ENCODE results near the gene AMFR.

AMFR gene

GRCh38 chr16:56425439-56425832, at the start of gene AMFR:
Gene AMFR, minus strand, starts transcription at chr16:56425545. Its CDS starts 218 bp downstream, at chr16:56425327.
- peak; percentile 41 to 70 for DNase-seq

- DNase-seq, result no peak
Observed at GRCh38 chr16:56470666-56471065, 45.3 kb upstream of the AMFR start.

GRCh38 chr16:56470232-56470631, 44.9 kb upstream of the AMFR start:
- no peak for DNase-seq

- no peak for DNase-seq
Observed at GRCh38 chr16:56469748-56470147, 44.4 kb upstream of the AMFR start.

DNA sequence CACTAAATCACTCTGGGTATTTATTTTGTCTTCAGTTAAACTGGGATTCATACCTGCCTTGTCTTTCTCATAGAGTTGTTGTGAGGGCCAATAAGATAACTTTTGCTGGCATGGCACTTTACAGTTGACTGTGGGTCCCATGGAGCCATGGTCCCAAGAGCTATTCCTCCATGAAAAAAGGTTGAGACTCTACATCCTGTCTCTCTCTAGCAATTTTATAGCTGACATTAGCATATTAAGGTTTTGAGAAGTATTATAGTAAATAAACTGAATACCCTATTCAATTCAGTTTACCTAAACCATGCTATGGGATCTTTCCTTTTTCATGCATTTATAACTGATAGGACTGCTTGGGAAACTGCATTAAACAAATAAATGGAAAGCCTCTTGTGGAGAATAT, 43.5 kb upstream of the AMFR start:
- DNase-seq, result no peak

- no peak for DNase-seq
Observed at GRCh38 chr16:56466344-56466743, 41.0 kb upstream of the AMFR start.

DNA sequence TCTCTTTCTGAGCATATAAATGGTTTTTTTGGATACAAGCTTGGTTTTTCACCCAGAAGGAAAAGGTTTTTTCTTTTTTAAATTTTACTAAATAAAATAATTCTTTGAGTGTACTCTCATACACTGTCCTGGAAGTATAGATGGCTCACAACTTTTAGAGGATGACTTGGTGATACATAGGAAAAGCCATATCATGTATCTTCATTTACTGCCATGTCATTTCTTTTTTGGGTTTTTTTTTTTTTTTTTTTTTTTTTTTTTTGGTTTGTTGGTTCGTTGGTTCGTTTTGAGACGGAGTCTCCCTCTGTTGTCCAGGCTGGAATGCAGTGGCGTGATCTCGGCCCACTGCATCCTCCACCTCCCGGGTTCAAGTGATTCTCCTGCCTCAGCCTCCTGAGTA, 37.8 kb upstream of the AMFR start:
- no peak for DNase-seq

- no peak for DNase-seq
Observed at GRCh38 chr16:56462064-56462796, 36.9 kb upstream of the AMFR start.

- DNase-seq, result peak in 1 of 2 donors; percentile 66
Observed at GRCh38 chr16:56460101-56460500, 34.8 kb upstream of the AMFR start.

DNA sequence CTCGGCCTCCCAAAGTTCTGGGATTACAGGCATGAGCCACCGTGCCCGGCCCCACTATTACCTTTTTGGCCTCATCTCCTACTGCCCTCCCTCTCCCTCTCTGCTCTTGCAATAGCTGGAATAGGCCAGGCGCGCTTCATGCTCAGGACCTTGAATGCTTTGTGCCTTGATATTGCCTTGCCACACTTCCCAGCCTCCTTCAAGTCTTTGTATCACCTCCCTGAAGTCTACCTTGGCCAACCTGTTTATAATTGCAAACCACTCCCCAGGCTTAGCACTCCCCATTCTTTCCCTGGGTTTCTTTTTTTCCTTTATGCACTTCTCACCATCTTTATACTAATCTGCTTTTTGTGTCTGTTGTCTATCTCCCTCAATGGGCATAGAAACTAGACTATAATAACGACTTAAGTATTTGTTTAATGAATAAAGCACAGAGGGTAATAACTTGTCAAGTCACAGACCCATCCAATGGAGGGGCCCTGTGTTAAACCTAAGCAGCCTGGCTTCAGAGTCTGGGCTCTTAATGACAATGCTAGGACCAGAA, 32.7 kb upstream of the AMFR start:
- DNase-seq, result no peak

- no peak for DNase-seq
Observed at GRCh38 chr16:56451753-56452689, 26.7 kb upstream of the AMFR start.

- DNase-seq, result peak; percentile 95 to 99
Observed at GRCh38 chr16:56450986-56451752, 25.8 kb upstream of the AMFR start, which contains the start of the genes NUDT21 and OGFOD1. Gene NUDT21, minus strand, starts transcription at chr16:56451332. Its CDS starts 130 bp downstream, at chr16:56451202. Gene OGFOD1, plus strand, starts transcription at chr16:56451554. Its CDS starts 59 bp downstream, at chr16:56451613.

DNA sequence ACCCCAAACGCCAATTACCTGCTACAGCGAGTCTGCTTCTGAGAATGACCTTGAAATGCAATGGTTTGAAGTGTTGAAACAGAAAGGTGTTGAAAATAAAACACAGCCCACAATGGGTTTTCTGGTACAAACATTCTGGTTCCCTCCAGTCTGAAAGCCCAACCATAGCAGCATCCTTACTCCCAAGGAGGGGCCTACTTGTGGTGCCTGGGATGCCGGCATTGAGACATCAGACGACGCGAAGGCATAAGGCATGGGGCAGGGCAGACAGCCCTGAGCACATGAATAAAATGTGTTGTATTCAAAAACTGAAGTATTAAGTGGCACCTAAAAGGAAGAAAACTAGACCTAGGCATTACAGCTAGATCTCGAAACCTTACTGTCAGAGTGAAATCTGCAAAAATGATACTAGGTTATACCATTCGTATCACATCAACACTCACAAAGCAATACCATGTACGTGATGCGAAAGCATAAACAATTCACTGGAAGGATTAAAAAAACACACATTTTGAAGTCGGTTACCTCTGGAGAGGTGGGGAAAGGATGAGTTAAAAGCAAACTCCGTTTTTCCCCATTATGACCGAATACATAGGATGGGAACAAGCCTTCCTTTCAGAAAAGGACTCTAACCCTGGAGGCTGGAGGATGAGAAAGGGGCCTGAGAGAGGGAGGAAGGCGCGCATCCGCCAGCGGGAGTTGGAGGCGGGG, 25.1 kb upstream of the AMFR start:
- no peak for DNase-seq

GRCh38 chr16:56448005-56448404, 22.7 kb upstream of the AMFR start:
- DNase-seq, result no peak

- no peak for DNase-seq
Observed at GRCh38 chr16:56447286-56447685, 21.9 kb upstream of the AMFR start.

DNA sequence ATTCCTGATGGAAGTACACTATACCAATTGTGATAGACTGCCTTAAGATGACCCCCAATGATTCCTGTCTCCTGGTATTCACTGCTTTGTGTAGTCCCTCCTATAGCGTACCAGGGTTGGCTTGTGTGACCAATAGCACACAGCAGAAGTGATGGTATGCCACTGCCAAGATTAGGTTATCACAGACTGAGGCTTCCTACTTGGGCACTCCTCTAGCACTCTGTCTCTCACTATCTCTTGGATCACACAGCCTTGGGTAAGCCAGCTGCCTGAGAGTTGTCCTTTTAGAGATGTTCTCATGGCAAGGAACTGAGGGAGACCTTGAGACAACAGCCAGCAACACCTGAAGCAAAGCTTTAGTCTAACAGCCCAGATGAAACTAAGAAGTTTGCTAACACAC, 12.7 kb upstream of the AMFR start:
- DNase-seq, result no peak

GRCh38 chr16:56436258-56436657, 10.9 kb upstream of the AMFR start:
- DNase-seq, result no peak

DNA sequence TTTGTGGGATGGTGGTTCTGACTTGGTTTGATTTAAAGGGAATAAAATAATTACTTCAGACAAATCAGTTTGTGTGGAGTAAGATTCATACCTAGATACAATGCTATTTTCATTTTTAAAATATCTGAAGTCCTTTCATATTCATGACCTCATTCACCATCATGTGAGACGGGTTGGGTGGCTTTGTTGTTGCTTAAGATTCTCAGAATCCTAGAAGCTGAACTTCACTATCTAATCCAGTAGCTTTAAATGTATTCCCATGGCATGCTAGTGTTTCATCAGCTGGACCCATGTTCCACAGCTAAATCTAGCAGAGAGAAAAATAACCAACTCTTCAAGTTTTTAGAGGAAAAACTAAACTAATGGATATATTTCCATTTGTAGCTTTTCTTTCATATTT, 2.7 kb upstream of the AMFR start:
- no peak for DNase-seq

GRCh38 chr16:56426585-56426984, 1.2 kb upstream of the AMFR start:
- DNase-seq, result no peak

- peak in 1 of 2 donors; percentile 30 for DNase-seq
Observed at GRCh38 chr16:56424791-56425438, 430 bp downstream of the AMFR start.

- no peak for DNase-seq
Observed at GRCh38 chr16:56424404-56424764, 961 bp downstream of the AMFR start.

Data from hippocampal formation (tissue), 2 donors.